Amniotic stem cell (primary cell): ENCODE data around the gene AFAP1.

Source experiments
- DNase-seq: peaks from one replicate; lab custom pipeline; 2025; lab: John Stamatoyannopoulos, UW

The AFAP1 gene

GRCh38 chr4:7767966-7768365 lies 171.7 kb downstream of the AFAP1 start:
- DNase-seq: no peak

GRCh38 chr4:7767526-7767925 lies 172.1 kb downstream of the AFAP1 start:
- no peak for DNase-seq

- DNase-seq: no peak
Observed at GRCh38 chr4:7766661-7767345, 172.9 kb downstream of the AFAP1 start.

GRCh38 chr4:7766086-7766485 lies 173.6 kb downstream of the AFAP1 start:
- DNase-seq: no peak

- no peak for DNase-seq
Observed at GRCh38 chr4:7765666-7766065, 174.0 kb downstream of the AFAP1 start.

GRCh38 chr4:7764466-7764865 lies 175.2 kb downstream of the AFAP1 start:
- no peak for DNase-seq

- DNase-seq: no peak
Observed at GRCh38 chr4:7763788-7764187, 175.9 kb downstream of the AFAP1 start.

- no peak for DNase-seq
Observed at GRCh38 chr4:7763106-7763505, 176.6 kb downstream of the AFAP1 start.

- DNase-seq: no peak
Observed at GRCh38 chr4:7762376-7763030, 177.2 kb downstream of the AFAP1 start.

GRCh38 chr4:7761720-7762119 lies 177.9 kb downstream of the AFAP1 start:
- DNase-seq: no peak

GRCh38 chr4:7761312-7761711 lies 178.3 kb downstream of the AFAP1 start:
- no peak for DNase-seq

- no peak for DNase-seq
Observed at GRCh38 chr4:7760706-7761105, 179.0 kb downstream of the AFAP1 start.

- DNase-seq: no peak
Observed at GRCh38 chr4:7760228-7760627, 179.4 kb downstream of the AFAP1 start.

GRCh38 chr4:7759635-7760034 lies 180.0 kb downstream of the AFAP1 start:
- no peak for DNase-seq

- no peak for DNase-seq
Observed at GRCh38 chr4:7759216-7759615, 180.4 kb downstream of the AFAP1 start.

GRCh38 chr4:7758476-7758875 lies 181.2 kb downstream of the AFAP1 start:
- no peak for DNase-seq

- DNase-seq: no peak
Observed at GRCh38 chr4:7757501-7758471, 181.9 kb downstream of the AFAP1 start.

GRCh38 chr4:7756561-7757355 lies 182.9 kb downstream of the AFAP1 start:
- no peak for DNase-seq

GRCh38 chr4:7756071-7756470 lies 183.6 kb downstream of the AFAP1 start:
- DNase-seq: no peak

GRCh38 chr4:7755561-7755960 lies 184.1 kb downstream of the AFAP1 start:
- DNase-seq: no peak

- no peak for DNase-seq
Observed at GRCh38 chr4:7754565-7755262, 184.9 kb downstream of the AFAP1 start.
